K562 (cell line): Measurements from ENCODE around the gene TRAF3IP3. TPM values are rescaled to one million over a fixed set of nuclear protein-coding genes. Genes with fewer than 3 reads are reported as not detected.

Experiments
- CBFA2T3 ChIP-seq: fragments of 450-650 bp; IDR thresholded peaks from 2 replicates; pipeline ENCODE4 v1.6.1; 2017
- CCNT2 ChIP-seq: IDR thresholded peaks from 2 replicates; pipeline ENCODE4 v1.6.1; 2011; ENCODE audit warnings: borderline replicate concordance, low read depth, mild to moderate bottlenecking, moderate library complexity, mixed read lengths, low read length; ENCODE audit not compliant: insufficient read length; ENCODE audit errors: extremely low read depth
- COPS2 ChIP-seq: fragments of 450-650 bp; conservative IDR thresholded peaks from 2 replicates; pipeline ENCODE4 v1.6.1; 2016; ENCODE audit warnings: mild to moderate bottlenecking, moderate library complexity
- EWSR1 ChIP-seq: fragments of 450-650 bp; IDR thresholded peaks from 2 replicates; pipeline ENCODE4 v1.6.1; 2018; ENCODE audit warnings: borderline replicate concordance, mild to moderate bottlenecking, low read depth, moderate library complexity; ENCODE audit not compliant: partially characterized antibody
- FOXO4 ChIP-seq: fragments of 450-650 bp; formaldehyde crosslinking; IDR thresholded peaks from 2 replicates; pipeline ENCODE4 v1.4.0; 2020; ENCODE audit warnings: mild to moderate bottlenecking, moderate library complexity
- GABPA ChIP-seq: fragments of 200-800 bp; sonication (Bioruptor generic); conservative IDR thresholded peaks from 2 replicates; pipeline ENCODE4 v1.6.1; 2016; ENCODE audit warnings: low read depth, missing genetic modification characterization, missing compliant biosample characterization
- GABPB1 ChIP-seq: sonication (generic); formaldehyde crosslinking; IDR thresholded peaks from 2 replicates; pipeline ENCODE4 v1.8.0; 2022; ENCODE audit warnings: mild to moderate bottlenecking, missing genetic modification reagents
- GTF2A2 ChIP-seq: IDR thresholded peaks from 2 replicates; pipeline ENCODE4 v1.6.1; 2016; ENCODE audit warnings: mild to moderate bottlenecking, missing genetic modification characterization, missing compliant biosample characterization
- MCM7 ChIP-seq, 2 experiments: fragments of 450-650 bp; IDR thresholded peaks; 2 replicates each; pipeline ENCODE4 v1.6.1; 2016 to 2018
- MXD1 ChIP-seq: fragments of 250-450 bp; sonication (Bioruptor Pico); IDR thresholded peaks from 2 replicates; pipeline ENCODE4 v1.8.0; 2021; ENCODE audit warnings: borderline replicate concordance, mild to moderate bottlenecking, moderate library complexity; ENCODE audit not compliant: poor library complexity, severe bottlenecking
- NKRF ChIP-seq: fragments of 450-650 bp; IDR thresholded peaks from 2 replicates; pipeline ENCODE4 v1.6.1; 2016; ENCODE audit warnings: borderline replicate concordance
- PHF21A ChIP-seq: fragments of 450-650 bp; IDR thresholded peaks from 2 replicates; pipeline ENCODE4 v1.6.1; 2017; ENCODE audit warnings: low read depth, borderline replicate concordance
- POLR3A ChIP-seq: IDR thresholded peaks from 2 replicates; pipeline ENCODE4 v1.6.1; 2011; ENCODE audit warnings: borderline replicate concordance, mild to moderate bottlenecking, moderate library complexity; ENCODE audit not compliant: insufficient read length, insufficient read depth; ENCODE audit errors: extremely low read depth
- PREB ChIP-seq: sonication (generic); formaldehyde crosslinking; IDR thresholded peaks from 2 replicates; pipeline ENCODE4 v1.8.1; 2023; ENCODE audit warnings: mild to moderate bottlenecking, missing genetic modification reagents
- SMAD4 ChIP-seq: fragments of 250-450 bp; sonication (Bioruptor Pico); conservative IDR thresholded peaks from 2 replicates; pipeline ENCODE4 v1.8.0; 2021; ENCODE audit warnings: inconsistent platforms, mild to moderate bottlenecking, moderate library complexity
- SOX6 ChIP-seq: fragments of 450-650 bp; IDR thresholded peaks from 2 replicates; pipeline ENCODE4 v1.6.1; 2014; ENCODE audit warnings: mild to moderate bottlenecking
- TSC22D4 ChIP-seq: fragments of 450-650 bp; IDR thresholded peaks from 2 replicates; pipeline ENCODE4 v1.6.1; 2016; ENCODE audit warnings: missing genetic modification characterization, missing biosample characterization, control low read depth
- ZFP30 ChIP-seq: fragments of 250-450 bp; sonication (Bioruptor Pico); IDR thresholded peaks from 2 replicates; pipeline ENCODE4 v1.8.0; 2022; ENCODE audit warnings: moderate library complexity, mild to moderate bottlenecking, inconsistent platforms, borderline replicate concordance
- ZFP36 ChIP-seq: fragments of 150-350 bp; IDR thresholded peaks from 2 replicates; pipeline ENCODE4 v1.6.1; 2018; ENCODE audit warnings: low read length, low read depth; ENCODE audit not compliant: partially characterized antibody
- polyA plus RNA-seq, 8 experiments: library from polyadenylated mRNA; depleted of rRNA in 4 of 8; stranded (reverse) in 5 of 8; unstranded in 3 of 8; fragments of >200 nt; fragmentation: Nextera tagmentation in 2 of 8; fragmentation: Illumina TruSeq in 1 of 8; extraction: Ambion mirVana in 2 of 8; extraction: Trizol in 1 of 8; gene quantifications; 2 replicates each; pipeline versions ENCODE4 v1.2.1 to v1.2.3, GENCODE V29; 2011 to 2014; ENCODE audit warnings: inconsistent platforms in 1 of 8, missing spikeins in 1 of 8
- total RNA-seq, 7 experiments: library from RNA; depleted of rRNA in 6 of 7; stranded (reverse); fragments of >200 nt in 6 of 7; fragmentation: Illumina TruSeq in 2 of 7; extraction: Trizol in 2 of 7; gene quantifications; 2 replicates each; pipeline versions ENCODE4 v1.2.1 to v1.2.3, GENCODE V29; 2011 to 2021; ENCODE audit warnings: low replicate concordance in 1 of 7
- TF ChIP-seq, protein P1 (sequence below): fragments of 150-350 bp; conservative IDR thresholded peaks from 2 replicates; pipeline ENCODE4 v1.6.1; 2014; ENCODE audit warnings: low read length

Gene TRAF3IP3
- total and polyA plus RNA-seq, 9 of the 15 experiments (the other 6 are each of a cell fraction or from before 2014, with no cell fraction given) = 0.06 to 1.1 (median 0.31) TPM

DNA sequence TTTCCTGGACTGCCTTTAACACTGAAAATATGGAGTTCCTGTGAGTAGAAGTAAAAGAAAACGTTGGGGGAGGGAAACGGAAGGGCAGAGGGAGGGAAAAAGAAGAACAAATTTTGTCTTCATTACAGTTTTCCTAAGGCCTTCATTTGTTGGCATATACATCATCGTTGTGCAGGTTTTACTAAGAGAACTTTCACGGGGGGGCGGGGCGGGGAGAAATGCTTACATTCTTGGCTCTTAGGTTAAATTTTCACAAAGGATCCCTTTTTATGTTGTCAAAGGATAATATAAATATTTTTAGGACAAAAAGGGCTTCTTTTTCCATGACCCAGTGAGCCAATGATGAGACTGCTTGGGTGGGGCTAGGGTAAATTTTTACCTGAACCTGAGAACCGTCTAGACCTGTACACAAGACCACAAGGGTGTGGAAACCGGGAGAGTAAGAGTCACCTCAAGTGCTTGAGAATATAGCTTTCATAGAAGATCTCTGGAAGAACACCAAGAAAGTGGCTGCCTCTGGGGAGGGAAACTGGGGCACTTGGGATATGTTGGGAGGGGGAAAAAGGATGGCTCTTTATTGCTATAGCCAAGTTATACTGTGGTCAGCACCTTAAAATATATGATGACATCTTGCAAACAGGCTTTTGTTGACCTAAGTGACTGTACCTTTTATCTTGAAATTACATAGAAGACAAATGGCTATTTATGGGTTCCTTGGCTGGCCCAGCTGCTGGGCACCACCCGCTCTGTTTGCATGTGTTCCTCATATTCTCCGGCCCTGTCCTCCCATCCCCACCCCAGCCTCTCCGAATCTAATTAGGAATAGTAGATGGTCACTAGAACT lies 70.0 kb downstream of the TRAF3IP3 start (continued):
- TF ChIP-seq ZFP30 (CRISPR knock-in tag) = no peak
- no peak for TF ChIP-seq EWSR1
- no peak for TF ChIP-seq NKRF
- TF ChIP-seq PREB (CRISPR knock-in tag) = no peak
- no peak for TF ChIP-seq TSC22D4 (tag)
- peak; percentile 68 for TF ChIP-seq CBFA2T3
- no peak for TF ChIP-seq MXD1
- no peak for TF ChIP-seq POLR3A
- no peak for TF ChIP-seq GABPB1 (CRISPR knock-in tag)
- TF ChIP-seq GTF2A2 (tag) = no peak
- TF ChIP-seq, protein P1, sequence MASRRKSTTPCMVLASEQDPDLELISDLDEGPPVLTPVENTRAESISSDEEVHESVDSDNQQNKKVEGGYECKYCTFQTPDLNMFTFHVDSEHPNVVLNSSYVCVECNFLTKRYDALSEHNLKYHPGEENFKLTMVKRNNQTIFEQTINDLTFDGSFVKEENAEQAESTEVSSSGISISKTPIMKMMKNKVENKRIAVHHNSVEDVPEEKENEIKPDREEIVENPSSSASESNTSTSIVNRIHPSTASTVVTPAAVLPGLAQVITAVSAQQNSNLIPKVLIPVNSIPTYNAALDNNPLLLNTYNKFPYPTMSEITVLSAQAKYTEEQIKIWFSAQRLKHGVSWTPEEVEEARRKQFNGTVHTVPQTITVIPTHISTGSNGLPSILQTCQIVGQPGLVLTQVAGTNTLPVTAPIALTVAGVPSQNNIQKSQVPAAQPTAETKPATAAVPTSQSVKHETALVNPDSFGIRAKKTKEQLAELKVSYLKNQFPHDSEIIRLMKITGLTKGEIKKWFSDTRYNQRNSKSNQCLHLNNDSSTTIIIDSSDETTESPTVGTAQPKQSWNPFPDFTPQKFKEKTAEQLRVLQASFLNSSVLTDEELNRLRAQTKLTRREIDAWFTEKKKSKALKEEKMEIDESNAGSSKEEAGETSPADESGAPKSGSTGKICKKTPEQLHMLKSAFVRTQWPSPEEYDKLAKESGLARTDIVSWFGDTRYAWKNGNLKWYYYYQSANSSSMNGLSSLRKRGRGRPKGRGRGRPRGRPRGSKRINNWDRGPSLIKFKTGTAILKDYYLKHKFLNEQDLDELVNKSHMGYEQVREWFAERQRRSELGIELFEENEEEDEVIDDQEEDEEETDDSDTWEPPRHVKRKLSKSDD = no peak
- TF ChIP-seq COPS2 = no peak
- TF ChIP-seq FOXO4 (CRISPR knock-in tag) = no peak
- no peak for TF ChIP-seq MCM7 (IDR thresholded peaks at IDR 0.05)
- TF ChIP-seq GABPA (tag) = no peak
- TF ChIP-seq CCNT2 = no peak
- TF ChIP-seq ZFP36 = no peak
- no peak for TF ChIP-seq SMAD4 (CRISPR knock-in tag)
- 0 out of 2 replicates have a peak, but pooled peaks have one; percentile 23 for TF ChIP-seq SOX6
- no peak for TF ChIP-seq PHF21A
